H9 (cell line): Measurements from ENCODE around the gene LY6G5B. TPM values are rescaled to one million over a fixed set of nuclear protein-coding genes. Genes with fewer than 3 reads are reported as not detected.

ENCODE experiments used
- DNase-seq: peaks from one replicate; pipeline ENCODE4 v3.0.0-alpha.2; 2017
- H2AFZ ChIP-seq: one replicate; pipeline ENCODE4 v1.6.1; 2013; ENCODE audit warnings: mild to moderate bottlenecking, low read length, control low read depth, moderate library complexity
- H2AK5ac ChIP-seq: 2 replicates; pipeline ENCODE4 v1.6.1; 2013; ENCODE audit warnings: low read length, control low read depth, mixed read lengths; ENCODE audit not compliant: insufficient read length
- H2BK120ac ChIP-seq: one replicate; pipeline ENCODE4 v1.6.1; 2013; ENCODE audit warnings: low read depth, mild to moderate bottlenecking, low read length, control low read depth, inconsistent platforms; ENCODE audit not compliant: poor library complexity, severe bottlenecking
- H2BK12ac ChIP-seq: 2 replicates; pipeline ENCODE4 v1.6.1; 2013; ENCODE audit warnings: low read length, control low read depth, mixed read lengths, low read depth; ENCODE audit not compliant: insufficient read length
- H2BK15ac ChIP-seq: 2 replicates; pipeline ENCODE4 v1.6.1; 2013; ENCODE audit warnings: low read depth, low read length, control low read depth
- H2BK20ac ChIP-seq: one replicate; pipeline ENCODE4 v1.6.1; 2013; ENCODE audit warnings: low read depth, mild to moderate bottlenecking, low read length, control low read depth, inconsistent platforms; ENCODE audit not compliant: poor library complexity, severe bottlenecking
- H2BK5ac ChIP-seq: 2 replicates; pipeline ENCODE4 v1.6.1; 2013; ENCODE audit warnings: low read length, control low read depth, mixed read lengths; ENCODE audit not compliant: insufficient read length
- H3K14ac ChIP-seq: 2 replicates; pipeline ENCODE4 v1.6.1; 2013; ENCODE audit warnings: low read length, control low read depth; ENCODE audit not compliant: insufficient read depth
- H3K18ac ChIP-seq: 2 replicates; pipeline ENCODE4 v1.6.1; 2013; ENCODE audit warnings: low read depth, mild to moderate bottlenecking, mixed read lengths, low read length, control low read depth; ENCODE audit not compliant: insufficient read length
- H3K23ac ChIP-seq: 2 replicates; pipeline ENCODE4 v1.6.1; 2013; ENCODE audit warnings: low read length, control low read depth, mixed read lengths, low read depth; ENCODE audit not compliant: insufficient read length
- H3K23me2 ChIP-seq: 2 replicates; pipeline ENCODE4 v1.6.1; 2013; ENCODE audit warnings: low read depth, mild to moderate bottlenecking, mixed read lengths, low read length, control low read depth; ENCODE audit not compliant: insufficient read length, poor library complexity, severe bottlenecking
- H3K27ac ChIP-seq: 2 replicates; pipeline ENCODE4 v1.5.1; 2013; ENCODE audit warnings: low read length, control low read depth, mixed read lengths, low read depth; ENCODE audit not compliant: insufficient read length
- H3K27me3 ChIP-seq: 2 replicates; pipeline ENCODE4 v1.6.1; 2013; ENCODE audit warnings: low read length, control low read depth, inconsistent platforms; ENCODE audit not compliant: insufficient read depth
- H3K4ac ChIP-seq: 2 replicates; pipeline ENCODE4 v1.6.1; 2013; ENCODE audit warnings: low read depth, mild to moderate bottlenecking, control low read depth, inconsistent platforms, low read length, moderate library complexity
- H3K4me1 ChIP-seq: 2 replicates; pipeline ENCODE4 v1.6.1; 2013; ENCODE audit warnings: low read length, control low read depth, inconsistent platforms; ENCODE audit not compliant: insufficient read depth
- H3K4me2 ChIP-seq: 2 replicates; pipeline ENCODE4 v1.6.1; 2013; ENCODE audit warnings: low read length, control low read depth, mixed read lengths; ENCODE audit not compliant: insufficient read length, insufficient read depth
- H3K56ac ChIP-seq: 2 replicates; pipeline ENCODE4 v1.6.1; 2013; ENCODE audit warnings: low read depth, mild to moderate bottlenecking, mixed read lengths, low read length, control low read depth; ENCODE audit not compliant: insufficient read length
- H3K79me1 ChIP-seq: 2 replicates; pipeline ENCODE4 v1.6.1; 2013; ENCODE audit warnings: low read depth, mild to moderate bottlenecking, moderate library complexity, low read length, control low read depth, inconsistent platforms; ENCODE audit not compliant: insufficient read depth, poor library complexity, severe bottlenecking
- H3K79me2 ChIP-seq: 2 replicates; pipeline ENCODE4 v1.6.1; 2013; ENCODE audit warnings: low read length, control low read depth, inconsistent platforms; ENCODE audit not compliant: insufficient read depth
- H3K9ac ChIP-seq: 2 replicates; pipeline ENCODE4 v1.6.1; 2013; ENCODE audit warnings: low read length, control low read depth, mixed read lengths; ENCODE audit not compliant: insufficient read length; ENCODE audit errors: extremely low read depth
- H3K9me3 ChIP-seq: one replicate; pipeline ENCODE4 v1.6.1; 2013; ENCODE audit warnings: low read depth, low read length, inconsistent platforms; ENCODE audit not compliant: control insufficient read depth
- H3T11ph ChIP-seq: one replicate; pipeline ENCODE4 v1.6.1; 2013; ENCODE audit warnings: mild to moderate bottlenecking, low read length, control low read depth, inconsistent platforms
- H4K20me1 ChIP-seq: one replicate; pipeline ENCODE4 v1.6.1; 2013; ENCODE audit not compliant: control insufficient read depth, insufficient read length, insufficient read depth
- H4K5ac ChIP-seq: 2 replicates; pipeline ENCODE4 v1.6.1; 2013; ENCODE audit warnings: low read depth, mild to moderate bottlenecking, mixed read lengths, low read length, control low read depth; ENCODE audit not compliant: insufficient read length
- H4K8ac ChIP-seq: replicated peaks from 2 replicates; pipeline ENCODE4 v1.6.1; 2013; ENCODE audit warnings: low read length, control low read depth, mixed read lengths, low read depth; ENCODE audit not compliant: insufficient read length
- H4K91ac ChIP-seq: 2 replicates; pipeline ENCODE4 v1.6.1; 2013; ENCODE audit warnings: low read depth, mild to moderate bottlenecking, moderate library complexity, mixed read lengths, low read length, control low read depth; ENCODE audit not compliant: insufficient read length
- H3K27ac Mint-ChIP-seq, 3 experiments: 2 replicates in 2 of 3; 3 replicates in 1 of 3; pipeline ENCODE4 v1.8.0; 2020 to 2021; ENCODE audit warnings: mixed read lengths in 3 of 3, mild to moderate bottlenecking in 1 of 3, moderate library complexity in 1 of 3
- H3K27me3 Mint-ChIP-seq: 2 replicates; pipeline ENCODE4 v1.8.0; 2021; ENCODE audit warnings: low read depth, mild to moderate bottlenecking, moderate library complexity, mixed read lengths
- H3K36me3 Mint-ChIP-seq, 3 experiments: 2 replicates in 2 of 3; 3 replicates in 1 of 3; pipeline ENCODE4 v1.8.0; 2020 to 2021; ENCODE audit warnings: low read depth in 3 of 3, mixed read lengths in 3 of 3; ENCODE audit not compliant: insufficient read depth in 1 of 3
- H3K4me1 Mint-ChIP-seq, 2 experiments: 2 replicates each; pipeline ENCODE4 v1.8.0; 2020; ENCODE audit warnings: mixed read lengths in 2 of 2
- H3K4me3 Mint-ChIP-seq, 2 experiments: 2 replicates in 1 of 2; 3 replicates in 1 of 2; pipeline ENCODE4 v1.8.0; 2020 to 2021; ENCODE audit warnings: mild to moderate bottlenecking in 2 of 2, mixed read lengths in 2 of 2, moderate library complexity in 1 of 2
- H3K9me3 Mint-ChIP-seq, 2 experiments: 2 replicates in 1 of 2; 3 replicates in 1 of 2; pipeline ENCODE4 v1.8.0; 2020; ENCODE audit warnings: mild to moderate bottlenecking in 2 of 2, mixed read lengths in 2 of 2, moderate library complexity in 1 of 2
- WGBS: extraction: QIAGEN DNeasy Blood & Tissue Kit; methylation state at CpG from one replicate; pipeline ENCODE4 v1.1.7; 2013; ENCODE audit warnings: missing lambda C conversion rate, low lambda C conversion rate, mixed read lengths; ENCODE audit not compliant: insufficient read length; ENCODE audit errors: extremely low coverage; 5-methylcytosine and 5-hydroxymethylcytosine counted together
- total RNA-seq: library from RNA; stranded (reverse); gene quantifications from 2 replicates; pipeline ENCODE4 v1.2.1, GENCODE V29; 2021
- TF ChIP-seq, protein P1 (sequence below): fragments of 200-600 bp; sonication (generic); conservative IDR thresholded peaks from 3 replicates; pipeline ENCODE4 v1.8.0; 2021; ENCODE audit warnings: antibody characterized with exemption, mild to moderate bottlenecking

Gene LY6G5B
- total RNA-seq, 1 experiment from 2014 or later, result 21.6 TPM

DNA sequence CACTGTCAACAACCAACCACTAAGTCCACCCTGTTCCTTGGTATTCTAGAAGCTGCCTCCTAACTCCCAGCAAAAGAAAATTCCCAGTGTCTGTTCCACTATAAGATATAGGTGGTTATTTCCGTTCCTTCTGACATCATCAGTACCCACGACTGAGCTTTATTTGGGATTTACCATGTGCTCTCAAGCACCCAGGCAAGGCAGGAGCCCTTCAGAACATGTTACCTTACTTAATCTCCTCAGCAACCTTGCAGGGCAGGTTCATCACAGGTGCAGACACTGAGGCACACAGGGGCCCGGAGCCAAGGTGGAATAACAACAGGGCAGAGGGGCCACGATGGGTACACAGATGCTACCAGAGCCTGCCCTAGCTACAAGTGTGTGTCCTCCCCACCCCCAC, 22.6 kb downstream of the LY6G5B start:
- Histone ChIP-seq H4K5ac (no peak overlapping the region), H2BK20ac (no peak overlapping the region), H3K23me2 (no peaks in the 10 kb centered on the region), H3K14ac (no peak overlapping the region), H4K8ac (no peak overlapping the region), H3K56ac (no peak overlapping the region), H2BK12ac (no peak overlapping the region), H3K9me3 (no peaks in the 10 kb centered on the region), H3K4ac (no peak overlapping the region), H3K27me3 (no peaks in the 10 kb centered on the region), H3K23ac (no peak overlapping the region), H3K79me2 (no peaks in the 10 kb centered on the region), H2AK5ac (no peak overlapping the region), H2BK5ac (no peak overlapping the region), H3T11ph (no peak overlapping the region), H4K91ac (no peak overlapping the region), H3K79me1 (no peaks in the 10 kb centered on the region), H2BK15ac (no peak overlapping the region), H2AFZ (no peak overlapping the region), H4K20me1 (no peaks in the 10 kb centered on the region), H3K4me2 (no peak overlapping the region), H3K9ac (no peak overlapping the region), H2BK120ac (no peak overlapping the region), H3K18ac (no peak overlapping the region), H3K27ac (no peak overlapping the region), H3K4me1 (no peaks in the 10 kb centered on the region)
- no CpG with 5 or more reads among the region's 4 CpGs for WGBS
- Mint-ChIP-seq H3K9me3 (no peaks in the 10 kb centered on the region), H3K36me3 (peaks cover 9 to 60% (median 45%) of the 10 kb centered on the region in 3 experiments; a peak in 6 of 7 replicates), H3K4me1 (peaks cover 5 to 10% of the 10 kb centered on the region in 2 experiments; a peak in 3 of 4 replicates), H3K27me3 (no peaks in the 10 kb centered on the region), H3K27ac (no peak overlapping the region), H3K4me3 (no peak overlapping the region)
- no peak for DNase-seq
- TF ChIP-seq, protein P1, sequence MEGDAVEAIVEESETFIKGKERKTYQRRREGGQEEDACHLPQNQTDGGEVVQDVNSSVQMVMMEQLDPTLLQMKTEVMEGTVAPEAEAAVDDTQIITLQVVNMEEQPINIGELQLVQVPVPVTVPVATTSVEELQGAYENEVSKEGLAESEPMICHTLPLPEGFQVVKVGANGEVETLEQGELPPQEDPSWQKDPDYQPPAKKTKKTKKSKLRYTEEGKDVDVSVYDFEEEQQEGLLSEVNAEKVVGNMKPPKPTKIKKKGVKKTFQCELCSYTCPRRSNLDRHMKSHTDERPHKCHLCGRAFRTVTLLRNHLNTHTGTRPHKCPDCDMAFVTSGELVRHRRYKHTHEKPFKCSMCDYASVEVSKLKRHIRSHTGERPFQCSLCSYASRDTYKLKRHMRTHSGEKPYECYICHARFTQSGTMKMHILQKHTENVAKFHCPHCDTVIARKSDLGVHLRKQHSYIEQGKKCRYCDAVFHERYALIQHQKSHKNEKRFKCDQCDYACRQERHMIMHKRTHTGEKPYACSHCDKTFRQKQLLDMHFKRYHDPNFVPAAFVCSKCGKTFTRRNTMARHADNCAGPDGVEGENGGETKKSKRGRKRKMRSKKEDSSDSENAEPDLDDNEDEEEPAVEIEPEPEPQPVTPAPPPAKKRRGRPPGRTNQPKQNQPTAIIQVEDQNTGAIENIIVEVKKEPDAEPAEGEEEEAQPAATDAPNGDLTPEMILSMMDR, result no peak
